Measurements from ENCODE around the gene RPAP2.
"Not testable (repeated sequence)": the region's sequence is repeated elsewhere in the genome, so short reads cannot be mapped to it uniquely, and the experiment has no call there.

The RPAP2 gene

DNA sequence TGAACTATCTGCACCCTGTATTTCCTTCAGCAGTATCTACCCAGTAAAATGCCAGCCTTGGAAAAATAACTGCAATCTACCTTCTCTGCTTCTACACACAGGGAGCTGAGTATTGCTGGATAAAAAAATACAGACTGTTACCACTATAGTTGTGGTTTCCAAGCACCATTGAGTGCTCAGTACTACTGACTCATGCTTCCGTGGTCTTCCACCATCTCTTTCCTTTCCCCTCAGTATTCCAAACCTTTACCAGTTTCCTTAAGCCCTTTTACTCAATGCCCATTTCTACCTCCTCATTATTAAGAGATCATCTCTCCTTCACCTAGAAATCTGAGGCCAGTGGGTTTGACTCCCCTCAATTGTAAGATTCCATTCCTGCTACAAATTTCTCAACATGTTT, 23.9 kb upstream of the RPAP2 start:
- TF ChIP-seq, protein P1, sequence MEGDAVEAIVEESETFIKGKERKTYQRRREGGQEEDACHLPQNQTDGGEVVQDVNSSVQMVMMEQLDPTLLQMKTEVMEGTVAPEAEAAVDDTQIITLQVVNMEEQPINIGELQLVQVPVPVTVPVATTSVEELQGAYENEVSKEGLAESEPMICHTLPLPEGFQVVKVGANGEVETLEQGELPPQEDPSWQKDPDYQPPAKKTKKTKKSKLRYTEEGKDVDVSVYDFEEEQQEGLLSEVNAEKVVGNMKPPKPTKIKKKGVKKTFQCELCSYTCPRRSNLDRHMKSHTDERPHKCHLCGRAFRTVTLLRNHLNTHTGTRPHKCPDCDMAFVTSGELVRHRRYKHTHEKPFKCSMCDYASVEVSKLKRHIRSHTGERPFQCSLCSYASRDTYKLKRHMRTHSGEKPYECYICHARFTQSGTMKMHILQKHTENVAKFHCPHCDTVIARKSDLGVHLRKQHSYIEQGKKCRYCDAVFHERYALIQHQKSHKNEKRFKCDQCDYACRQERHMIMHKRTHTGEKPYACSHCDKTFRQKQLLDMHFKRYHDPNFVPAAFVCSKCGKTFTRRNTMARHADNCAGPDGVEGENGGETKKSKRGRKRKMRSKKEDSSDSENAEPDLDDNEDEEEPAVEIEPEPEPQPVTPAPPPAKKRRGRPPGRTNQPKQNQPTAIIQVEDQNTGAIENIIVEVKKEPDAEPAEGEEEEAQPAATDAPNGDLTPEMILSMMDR (IDR thresholded peaks at IDR 0.05), result no peak
- Histone ChIP-seq H3K27me3 (ENCODE audit: control insufficient read depth, insufficient read depth, low read length) (no peaks in the 10 kb centered on the region), H3K27ac (no peak overlapping the region), H3K79me2 (no peaks in the 10 kb centered on the region), H3K9me3 (ENCODE audit: control insufficient read depth, low read length) (no peaks in the 10 kb centered on the region), H2AFZ (no peak overlapping the region), H3K4me1 (no peaks in the 10 kb centered on the region), H3K36me3 (ENCODE audit: control insufficient read depth, insufficient read depth, low read length) (no peaks in the 10 kb centered on the region), H3K4me2 (ENCODE audit: low read length) (no peak overlapping the region), H3K4me3 (ENCODE audit: low read depth, low read length) (no peak overlapping the region), H3K9ac (no peak overlapping the region)

DNA sequence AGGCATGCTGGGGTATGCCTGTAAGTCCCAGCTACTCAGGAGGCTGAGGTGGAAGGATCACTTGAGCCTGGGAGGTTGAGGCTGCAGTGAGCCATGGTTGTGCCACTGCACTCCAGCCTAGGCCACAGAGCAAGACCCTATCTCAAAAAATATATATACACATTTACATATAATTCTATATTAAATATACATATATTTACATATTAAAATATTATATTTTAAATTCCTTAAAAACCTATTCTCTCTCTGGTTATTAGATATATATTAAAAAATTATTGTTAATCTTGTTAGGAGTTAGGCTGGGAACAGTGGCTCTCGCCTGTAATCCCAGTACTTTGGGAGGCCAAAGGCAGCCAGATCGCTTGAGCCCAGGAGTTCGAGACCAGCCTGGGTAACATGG, 22.8 kb upstream of the RPAP2 start:
- Histone ChIP-seq H3K9me3 (ENCODE audit: control insufficient read depth, low read length) (no peaks in the 10 kb centered on the region), H3K4me3 (ENCODE audit: low read depth, low read length) (no peak overlapping the region), H3K79me2 (no peaks in the 10 kb centered on the region), H3K9ac (no peak overlapping the region), H3K4me2 (ENCODE audit: low read length) (no peak overlapping the region), H3K4me1 (no peaks in the 10 kb centered on the region), H3K27ac (no peak overlapping the region), H3K36me3 (ENCODE audit: control insufficient read depth, insufficient read depth, low read length) (no peaks in the 10 kb centered on the region), H3K27me3 (ENCODE audit: control insufficient read depth, insufficient read depth, low read length) (no peaks in the 10 kb centered on the region), H2AFZ (no peak overlapping the region)
- TF ChIP-seq, protein P1 (IDR thresholded peaks at IDR 0.05), result no peak

GRCh38 chr1:92277105-92277723, 21.6 kb upstream of the RPAP2 start:
- TF ChIP-seq, protein P1 (IDR thresholded peaks at IDR 0.05), result no peak
- H2AFZ ChIP-seq, result no peak overlapping the region

DNA sequence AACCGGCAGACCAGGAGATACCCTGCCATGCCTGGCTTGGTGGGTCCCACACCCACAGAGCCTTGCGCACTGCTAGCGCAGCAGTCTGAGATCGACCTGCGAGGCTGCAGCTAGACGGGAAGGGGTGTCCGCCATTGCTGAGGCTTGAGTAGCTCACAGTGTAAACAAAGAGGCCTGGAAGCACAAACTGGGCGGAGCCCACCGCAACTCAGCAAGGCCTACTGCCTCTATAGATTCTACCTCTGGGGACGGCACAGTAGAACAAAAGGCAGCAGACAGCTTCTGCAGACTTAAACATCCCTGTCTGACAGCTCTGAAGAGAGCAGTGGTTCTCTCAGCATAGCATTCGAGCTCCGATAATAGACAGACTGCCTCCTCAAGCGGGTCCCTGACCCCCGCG, 19.1 kb upstream of the RPAP2 start:
- not testable (repeated sequence) for H3K27me3 ChIP-seq (ENCODE audit: control insufficient read depth, insufficient read depth, low read length); H3K4me3 ChIP-seq (ENCODE audit: low read depth, low read length); H3K79me2 ChIP-seq; H3K9ac ChIP-seq; H3K4me1 ChIP-seq; H3K4me2 ChIP-seq (ENCODE audit: low read length); H3K36me3 ChIP-seq (ENCODE audit: control insufficient read depth, insufficient read depth, low read length); H3K9me3 ChIP-seq (ENCODE audit: control insufficient read depth, low read length); H3K27ac ChIP-seq; H2AFZ ChIP-seq

More at GRCh38 chr1:92277105-92277723, 21.6 kb upstream of the RPAP2 start:
- Histone ChIP-seq H3K4me1 (no peaks in the 10 kb centered on the region), H3K27me3 (ENCODE audit: control insufficient read depth, insufficient read depth, low read length) (no peaks in the 10 kb centered on the region), H3K9me3 (ENCODE audit: control insufficient read depth, low read length) (no peaks in the 10 kb centered on the region), H3K4me2 (ENCODE audit: low read length) (no peak overlapping the region), H3K79me2 (no peaks in the 10 kb centered on the region), H3K4me3 (ENCODE audit: low read depth, low read length) (no peak overlapping the region), H3K27ac (no peak overlapping the region), H3K9ac (no peak overlapping the region), H3K36me3 (ENCODE audit: control insufficient read depth, insufficient read depth, low read length) (no peaks in the 10 kb centered on the region)

GRCh38 chr1:92281411-92281810, 17.4 kb upstream of the RPAP2 start:
- not testable (repeated sequence) for H3K4me2 ChIP-seq (ENCODE audit: low read length); H3K27ac ChIP-seq; H2AFZ ChIP-seq; H3K36me3 ChIP-seq (ENCODE audit: control insufficient read depth, insufficient read depth, low read length); H3K79me2 ChIP-seq; H3K9me3 ChIP-seq (ENCODE audit: control insufficient read depth, low read length); H3K4me1 ChIP-seq; H3K9ac ChIP-seq; H3K4me3 ChIP-seq (ENCODE audit: low read depth, low read length); H3K27me3 ChIP-seq (ENCODE audit: control insufficient read depth, insufficient read depth, low read length)

Data from parathyroid adenoma (tissue), 2 donors.